GM19240 (cell line): ENCODE results near the gene DUSP16.
"Not testable (repeated sequence)": the region's sequence is repeated elsewhere in the genome, so short reads cannot be mapped to it uniquely, and the experiment has no call there.

ENCODE experiments used
- DNase-seq: peaks from one replicate; pipeline ENCODE4 v3.0.0; 2011; ENCODE audit warnings: low spot score; ENCODE audit not compliant: insufficient read length

Gene DUSP16

DNA sequence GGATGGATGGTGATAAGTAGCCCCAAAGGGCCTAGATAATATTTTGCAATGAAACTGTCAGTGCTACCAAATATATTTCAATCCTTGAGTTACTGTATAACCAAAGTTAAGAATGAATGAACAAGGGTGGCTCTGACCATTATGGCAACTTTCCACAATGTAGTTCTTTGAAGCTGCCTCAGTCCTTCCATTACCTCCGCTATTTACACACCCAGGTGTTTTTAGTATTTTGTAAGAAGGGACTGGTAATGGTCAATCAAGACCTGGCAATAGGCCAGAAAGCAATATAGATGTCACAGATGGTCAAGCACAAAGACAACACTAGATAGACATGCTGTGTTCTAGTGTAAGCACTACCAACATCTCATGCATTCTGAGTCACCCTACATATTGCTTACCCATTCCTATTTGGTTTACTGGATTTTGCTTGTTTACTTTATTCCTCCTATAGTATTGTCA lies 16.3 kb downstream of the DUSP16 start:
- DNase-seq = no peak

DNA sequence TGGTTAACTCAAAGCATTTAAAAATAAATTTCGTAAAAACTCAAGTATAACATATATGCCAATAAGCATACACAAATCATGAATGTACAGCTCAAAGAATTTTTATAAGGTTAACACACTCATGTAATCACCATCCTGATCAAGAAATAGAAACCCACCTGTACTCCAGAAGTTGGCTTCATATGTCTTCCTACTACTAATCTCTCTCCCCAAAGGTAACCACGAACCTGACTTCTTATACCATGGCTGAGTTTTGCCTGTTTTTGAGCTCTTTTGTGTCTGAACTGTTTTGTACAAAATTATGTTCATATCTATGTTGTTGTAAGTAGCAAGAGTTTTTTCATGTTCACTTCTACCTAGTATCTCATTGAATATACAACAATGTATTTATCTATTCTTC lies 18.7 kb downstream of the DUSP16 start:
- no peak for DNase-seq

DNA sequence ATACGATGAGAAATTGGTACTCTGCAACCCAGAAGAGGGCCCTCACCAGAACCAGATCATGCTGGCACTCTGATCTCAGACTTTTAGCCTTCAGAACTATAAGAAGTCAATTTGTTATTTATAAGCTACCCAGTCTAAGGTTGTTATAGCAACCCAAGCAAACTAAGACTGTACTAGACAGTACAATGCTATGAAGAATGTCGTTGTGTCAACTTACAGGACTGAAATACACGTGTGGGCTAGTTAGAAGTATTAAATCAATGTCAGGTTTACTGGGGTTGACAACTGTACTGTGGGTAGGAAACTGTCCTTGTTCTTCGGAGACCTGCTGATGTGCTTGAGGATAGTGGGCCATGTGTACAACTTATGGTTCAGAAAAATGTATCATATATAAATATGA lies 19.7 kb downstream of the DUSP16 start:
- no peak for DNase-seq

DNA sequence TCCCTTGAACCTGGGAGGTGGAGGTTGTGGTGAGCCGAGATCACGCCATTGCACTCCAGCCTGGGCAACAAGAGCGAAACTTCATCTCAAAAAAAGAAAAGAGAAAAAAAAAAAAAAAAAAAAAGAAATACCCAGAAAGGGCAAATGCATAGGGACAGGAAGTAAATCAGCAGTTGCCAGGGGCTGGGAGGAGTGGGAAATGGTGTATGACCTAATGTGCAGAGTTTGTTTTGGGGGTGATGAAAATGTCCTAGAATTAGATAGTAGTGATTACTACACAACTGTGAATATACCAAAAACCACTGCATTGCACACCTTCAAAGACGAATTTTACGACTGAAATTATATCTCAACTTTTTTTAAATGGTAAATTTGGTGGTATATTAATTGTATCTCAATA lies 20.4 kb downstream of the DUSP16 start:
- DNase-seq = no peak

DNA sequence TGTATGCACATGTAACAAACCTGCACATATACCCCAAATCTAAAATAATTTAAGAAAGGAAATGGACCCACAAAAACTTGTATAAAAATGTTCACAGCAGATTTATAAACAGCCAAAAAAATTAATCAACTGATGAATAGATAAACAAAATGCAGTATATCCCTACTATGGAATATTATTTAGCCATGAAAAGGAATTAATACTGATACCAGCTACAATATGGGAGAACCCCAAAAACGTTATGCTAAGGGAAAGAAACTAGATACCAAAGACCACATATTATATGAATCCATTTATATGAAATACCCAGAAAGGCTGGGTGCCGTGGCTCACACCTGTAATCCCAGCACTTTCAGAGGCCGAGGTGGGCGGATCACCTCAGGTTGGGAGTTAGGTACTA lies 20.9 kb downstream of the DUSP16 start:
- no peak for DNase-seq

DNA sequence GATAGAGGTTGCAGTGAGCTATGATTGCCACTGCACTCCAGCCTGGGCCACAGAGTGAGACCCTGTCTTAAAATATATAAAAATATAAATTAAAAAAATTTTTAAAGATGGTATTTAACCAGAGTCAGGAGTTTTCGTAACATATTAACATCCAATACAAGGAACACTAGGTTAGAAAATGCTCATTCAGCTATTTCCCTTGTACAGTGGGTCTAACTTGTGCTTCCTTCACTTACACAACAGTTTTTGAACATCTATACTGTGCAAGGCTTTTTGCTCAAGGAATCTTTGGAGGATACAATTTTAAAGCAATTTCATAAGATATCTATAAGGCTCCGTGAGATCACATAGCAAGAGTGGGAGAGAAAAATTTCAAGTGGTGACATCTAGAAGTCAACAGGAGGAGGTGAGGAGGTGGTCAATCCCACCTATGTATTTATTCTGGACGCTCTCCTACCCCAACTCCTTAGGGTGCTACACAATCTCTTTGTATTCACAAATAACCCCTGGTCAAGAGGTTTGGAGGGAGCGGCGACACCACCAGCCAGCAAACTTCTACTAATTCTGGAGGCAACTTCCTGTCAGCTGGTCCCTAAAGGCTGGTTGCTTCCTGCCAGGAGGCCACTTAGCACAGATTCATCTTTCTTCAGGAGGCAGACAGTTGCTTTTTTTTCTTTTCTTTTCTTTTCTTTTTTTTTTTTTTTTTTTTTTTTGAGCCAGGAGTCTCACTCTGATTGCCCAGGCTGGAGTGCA lies 22.2 kb downstream of the DUSP16 start:
- DNase-seq = no peak

DNA sequence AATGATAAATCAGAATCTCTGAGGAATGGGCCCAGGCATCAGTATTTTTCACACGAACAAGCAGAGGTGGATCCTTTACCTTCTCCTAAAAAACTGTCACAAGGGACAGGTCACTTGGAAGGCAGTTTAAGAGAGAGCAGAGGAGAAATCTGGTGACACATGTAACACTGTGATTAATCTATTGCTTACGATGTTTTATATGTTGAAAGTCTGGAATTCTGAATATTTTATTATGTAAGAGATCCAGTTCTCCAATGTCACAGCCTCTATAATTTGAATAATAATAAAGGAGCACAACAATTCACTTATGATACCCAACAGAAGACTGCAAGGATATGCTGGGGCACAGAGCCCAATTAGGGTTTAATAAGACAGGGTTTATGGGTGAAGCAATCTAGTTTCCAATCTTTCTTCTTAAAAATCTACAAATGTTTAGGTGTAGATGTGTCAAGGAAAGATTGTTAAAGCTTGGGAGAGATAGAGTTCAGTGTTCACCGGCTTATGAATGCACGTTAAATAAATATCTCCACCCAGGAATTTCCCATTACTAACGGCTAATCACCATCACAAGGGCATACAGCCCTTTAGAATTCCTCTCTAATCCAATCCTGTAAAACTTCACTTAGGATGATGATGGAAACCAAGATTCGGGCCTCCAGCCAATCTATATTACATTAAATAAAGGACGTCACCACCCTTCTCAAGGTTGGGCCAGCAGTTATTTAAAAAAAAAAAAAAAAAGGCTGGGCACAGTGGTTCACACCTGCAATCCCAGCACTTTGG lies 23.4 kb downstream of the DUSP16 start:
- DNase-seq = no peak

DNA sequence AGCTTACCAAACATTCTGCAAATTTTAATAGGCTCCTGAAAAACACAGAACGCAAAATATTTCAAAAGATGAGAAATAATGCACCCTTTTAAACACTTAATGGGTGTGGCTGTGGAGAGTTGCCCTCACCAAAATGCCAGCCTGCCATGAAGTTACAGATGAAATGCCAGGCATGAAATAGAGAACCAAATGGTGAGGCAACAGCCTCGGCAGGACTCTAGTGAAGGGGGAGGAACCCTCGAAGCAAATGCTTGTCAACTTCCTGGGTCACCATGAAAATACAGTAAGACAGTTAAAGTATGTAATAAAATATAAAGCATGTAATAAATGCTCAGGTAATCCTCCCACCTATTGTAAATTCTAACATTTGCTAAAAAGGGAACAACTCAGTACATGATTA lies 24.1 kb downstream of the DUSP16 start:
- DNase-seq = no peak

DNA sequence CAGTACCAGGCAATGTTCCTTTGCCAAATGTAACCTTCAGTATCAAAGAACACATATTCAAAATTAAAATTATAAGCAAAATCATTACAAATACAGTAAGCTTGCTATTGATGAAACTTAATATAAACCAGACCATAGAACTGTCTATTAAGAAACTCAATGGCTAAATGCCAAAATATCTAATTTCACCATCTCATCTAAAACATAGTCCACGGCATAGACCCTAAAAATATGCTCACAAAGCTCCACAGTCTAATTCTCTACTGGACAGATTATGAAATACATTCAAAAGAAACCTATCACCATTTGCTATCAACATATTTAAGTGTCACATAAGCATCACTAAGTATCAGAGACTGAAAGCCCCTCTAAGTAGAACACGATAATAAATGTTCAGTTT lies 25.2 kb downstream of the DUSP16 start:
- no peak for DNase-seq

DNA sequence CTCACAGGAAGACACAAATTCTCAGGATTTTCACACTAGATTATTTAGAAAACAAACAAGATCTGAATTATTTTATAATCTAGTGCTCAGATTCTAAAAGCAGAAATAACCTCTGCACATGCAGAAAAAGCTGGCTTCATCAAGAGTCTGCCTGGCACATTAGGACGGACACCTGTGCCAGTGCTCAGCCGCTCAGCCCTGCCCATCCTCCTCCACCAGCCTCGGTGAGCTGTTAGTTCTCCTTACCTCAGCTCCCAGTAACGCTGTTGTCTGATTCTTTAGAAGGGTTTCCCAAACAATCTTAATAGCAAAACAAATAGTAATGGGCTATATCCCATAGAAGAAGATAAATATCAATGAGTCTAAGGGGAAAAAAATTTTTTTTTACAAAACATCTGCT lies 27.7 kb downstream of the DUSP16 start:
- DNase-seq = no peak

DNA sequence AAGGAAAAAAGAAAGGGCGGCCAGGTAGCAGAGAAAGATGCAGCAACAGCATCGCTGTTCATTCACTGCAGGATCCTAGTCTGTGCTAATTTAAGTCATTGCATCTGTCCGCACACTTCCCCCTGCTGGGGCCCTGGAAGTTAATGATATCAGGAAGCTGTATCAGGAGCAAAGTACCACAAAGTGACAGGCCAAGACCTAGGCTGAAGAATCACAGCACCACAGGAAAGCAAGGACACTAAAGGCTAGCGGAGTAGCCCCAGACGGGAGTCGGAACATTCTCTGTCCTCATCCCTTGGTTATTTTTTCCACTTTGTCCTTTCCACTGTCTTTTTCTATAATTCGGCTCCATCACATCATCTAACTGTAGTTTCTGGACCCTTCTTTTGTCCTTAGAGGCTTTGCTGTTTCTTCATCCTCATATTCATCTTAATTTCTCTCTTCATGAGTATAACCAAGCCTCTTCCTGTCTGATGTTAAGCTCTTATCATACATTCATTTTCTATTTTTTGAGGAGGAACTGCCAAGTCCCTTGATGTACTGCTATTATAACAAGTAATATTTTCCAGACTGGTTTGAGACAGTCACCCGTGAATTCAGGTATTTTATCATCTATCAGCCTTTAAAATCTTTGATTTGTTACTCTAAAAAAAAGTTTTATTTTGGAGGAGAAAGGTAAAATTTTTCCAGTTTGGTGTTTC lies 28.3 kb downstream of the DUSP16 start:
- no peak for DNase-seq

DNA sequence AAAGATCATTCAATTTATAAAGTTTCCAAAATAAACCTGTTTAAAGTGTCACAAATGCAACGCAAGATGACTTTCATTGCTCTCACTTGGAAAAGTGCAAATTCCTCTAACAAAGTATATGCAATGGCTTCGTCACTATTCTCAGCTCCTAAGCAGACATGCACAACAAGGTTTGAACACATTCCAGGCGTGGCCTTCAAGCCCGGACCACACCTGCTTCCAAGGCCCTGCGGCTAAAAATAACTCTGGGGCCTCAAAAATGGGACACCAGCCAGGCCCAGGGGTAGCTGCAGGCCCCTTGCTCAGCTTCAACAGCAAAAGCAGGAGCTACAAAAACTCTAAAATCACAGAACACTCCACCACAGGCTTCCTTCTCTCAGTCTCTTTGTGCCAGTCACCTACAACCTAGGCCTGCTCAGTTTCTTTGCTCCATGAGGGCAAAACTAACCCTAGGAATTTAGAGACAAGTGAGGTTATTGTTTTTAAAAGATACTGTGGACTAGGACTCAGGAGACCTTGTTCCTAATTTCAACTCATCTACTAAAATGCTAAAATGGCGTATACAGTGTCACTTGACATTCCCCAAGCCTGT lies 29.3 kb downstream of the DUSP16 start:
- DNase-seq = no peak

DNA sequence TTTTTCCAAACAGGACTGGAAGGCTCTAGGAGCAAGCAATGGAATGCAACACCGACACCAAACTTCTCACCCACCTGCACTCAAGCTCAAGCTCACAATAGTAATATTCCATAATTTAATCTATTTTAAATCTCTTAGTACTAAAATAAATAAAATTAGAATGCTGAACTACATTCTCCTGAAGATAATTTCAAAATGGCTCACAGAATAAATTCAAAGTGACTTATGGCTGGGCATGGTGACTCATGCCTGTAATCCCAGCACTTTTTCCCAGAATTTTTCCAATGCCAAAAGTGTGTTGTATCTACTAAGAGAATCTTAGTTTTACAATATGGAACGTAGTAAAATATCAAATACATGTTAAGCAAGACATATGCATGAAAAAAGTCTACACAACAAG lies 31.5 kb downstream of the DUSP16 start:
- no peak for DNase-seq

DNA sequence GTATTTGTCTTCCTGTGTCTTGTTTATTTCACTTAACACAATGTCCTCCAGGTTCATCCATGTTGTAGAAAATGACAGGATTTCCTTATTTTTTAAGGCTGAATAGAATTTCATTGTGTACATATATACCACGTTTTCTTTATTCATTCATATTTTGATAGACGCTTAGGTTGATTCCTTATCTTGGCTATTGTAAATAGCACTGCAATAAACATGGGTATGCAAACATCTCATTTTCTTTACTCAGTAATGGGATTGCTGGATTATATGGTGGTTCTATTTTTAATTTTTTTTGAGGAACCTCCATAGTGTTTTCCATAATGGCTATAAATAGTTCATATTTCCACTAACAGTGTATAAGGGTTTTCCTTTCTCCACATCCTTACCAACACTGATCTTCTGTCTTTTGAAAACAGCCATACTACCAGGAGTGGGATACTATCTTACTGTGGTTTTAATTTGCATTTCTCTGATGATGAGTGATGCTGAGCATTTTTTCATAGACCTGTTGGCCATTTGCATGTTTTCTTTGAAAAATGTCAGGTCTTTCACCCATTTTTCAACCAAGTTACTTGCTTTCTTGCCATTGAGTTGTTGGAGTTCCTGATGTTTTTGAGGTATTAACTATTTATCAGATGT lies 32.8 kb downstream of the DUSP16 start:
- DNase-seq = no peak

DNA sequence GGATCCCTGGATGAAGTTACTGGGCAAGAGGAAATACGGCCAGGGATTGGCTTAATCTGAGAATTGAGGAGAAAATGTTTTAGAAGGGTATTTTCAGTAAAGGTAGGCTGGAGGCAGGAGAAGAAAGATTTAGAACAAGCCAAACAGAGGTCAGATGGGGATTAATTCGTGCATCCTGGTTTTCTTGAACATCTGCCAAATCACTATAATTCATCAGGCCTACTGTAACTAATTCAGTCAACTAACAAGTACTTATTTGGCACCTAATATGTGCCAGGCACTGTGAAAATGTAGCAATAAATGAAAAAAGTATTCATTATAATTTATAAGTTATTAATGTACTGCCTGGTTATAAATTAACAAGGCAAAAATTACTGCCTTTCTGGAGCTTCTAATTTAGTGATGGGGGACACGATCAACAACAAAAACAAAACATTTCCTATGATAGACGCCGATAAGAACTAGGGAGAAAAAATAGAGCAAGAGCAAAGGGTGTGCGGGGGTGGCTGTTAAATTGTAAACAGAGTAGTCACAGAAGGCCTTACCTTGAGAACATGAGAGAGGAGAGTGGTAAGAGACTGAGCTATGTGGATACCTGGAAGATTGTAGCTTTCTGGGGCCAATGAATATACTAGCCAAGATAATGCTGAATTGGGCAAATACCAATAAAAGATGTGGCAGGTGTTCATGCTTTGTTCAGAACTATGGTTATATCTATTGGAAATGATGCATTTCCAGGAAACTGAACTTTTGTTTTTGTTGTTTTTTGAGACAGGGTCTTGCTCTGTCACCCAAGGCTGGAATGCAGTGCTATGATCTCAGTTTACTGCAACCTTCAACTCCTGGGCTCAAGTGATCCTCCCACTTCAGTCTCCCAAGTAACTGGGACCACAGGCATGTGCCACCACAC lies 34.0 kb downstream of the DUSP16 start:
- DNase-seq = no peak

DNA sequence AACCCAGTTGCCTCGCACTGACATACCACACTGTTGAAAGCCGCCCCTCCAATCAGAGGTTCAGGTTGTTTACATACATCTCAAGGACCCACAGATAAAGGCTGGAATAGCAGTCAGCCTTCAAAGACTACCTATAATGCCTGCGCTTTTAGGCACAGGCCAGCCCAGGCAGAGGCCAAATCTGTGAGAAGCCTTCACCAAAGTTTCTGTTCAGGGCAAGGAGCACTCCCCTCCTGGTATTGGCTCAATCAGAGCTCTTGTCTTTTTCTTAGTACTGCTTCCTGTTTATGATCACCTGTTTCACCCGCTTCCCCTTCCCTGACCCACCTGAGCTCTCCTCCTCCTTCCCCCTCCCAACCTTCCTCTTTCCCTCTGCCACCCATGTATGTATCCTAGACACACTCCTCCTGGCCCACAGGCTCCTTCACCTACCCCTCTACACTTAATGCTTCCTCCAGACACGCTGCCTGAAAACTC lies 34.8 kb downstream of the DUSP16 start:
- no peak for DNase-seq

DNA sequence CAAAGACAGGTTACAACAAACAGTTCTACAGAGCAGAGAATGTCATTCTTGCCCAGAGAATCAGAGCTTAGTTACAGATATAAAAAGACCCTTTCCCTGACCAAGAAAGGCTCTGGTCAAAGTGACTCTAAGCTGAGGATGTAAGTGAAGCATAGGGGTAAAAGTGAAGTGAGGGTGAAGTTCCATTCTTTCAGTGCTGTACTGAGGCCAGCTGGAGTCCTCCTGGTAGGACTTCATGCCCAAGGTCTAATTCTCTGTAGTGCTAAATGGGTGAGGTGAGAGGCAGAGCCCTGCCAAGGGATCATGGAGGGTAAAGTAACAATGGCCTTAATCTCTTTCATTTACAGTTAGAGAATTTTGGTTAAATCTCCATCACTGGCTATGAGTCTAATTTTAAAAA lies 38.5 kb downstream of the DUSP16 start:
- no peak for DNase-seq

DNA sequence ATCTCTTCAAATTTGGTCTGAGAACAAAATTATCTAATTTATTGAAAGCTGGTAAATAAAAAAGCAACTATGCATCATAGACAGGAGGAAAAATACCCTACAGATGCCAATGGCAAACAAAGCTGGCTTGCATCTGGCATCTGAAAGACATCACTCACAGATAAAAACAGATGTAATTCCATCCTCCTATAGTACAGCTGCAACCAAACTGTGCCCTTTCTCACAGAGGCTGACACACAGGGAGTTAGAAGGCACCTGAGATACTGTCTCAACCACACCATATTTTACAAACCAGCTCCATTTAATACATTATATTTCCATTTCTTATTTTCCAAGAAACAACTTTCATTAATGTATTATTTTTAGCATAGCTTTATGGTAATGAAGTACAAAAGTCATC lies 39.4 kb downstream of the DUSP16 start:
- no peak for DNase-seq

DNA sequence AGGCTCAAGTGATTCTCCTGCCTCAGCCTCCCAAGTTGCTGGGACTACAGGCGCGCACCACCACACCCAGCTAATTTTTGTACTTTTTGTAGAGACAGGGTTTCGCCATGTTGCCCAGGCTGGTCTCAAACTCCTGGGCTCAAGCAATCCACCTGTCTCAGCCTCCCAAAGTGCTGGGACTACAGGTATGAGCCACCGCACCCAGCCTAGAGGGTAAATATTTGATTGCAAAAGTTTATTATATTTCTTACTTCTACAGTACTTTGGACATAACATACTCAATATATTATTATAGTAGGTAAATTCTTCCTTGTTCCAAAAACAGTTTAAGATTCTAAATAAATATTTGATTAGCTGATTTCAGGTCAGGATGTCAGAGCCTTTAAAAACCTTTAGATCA lies 40.0 kb downstream of the DUSP16 start:
- not testable (repeated sequence) for DNase-seq

DNA sequence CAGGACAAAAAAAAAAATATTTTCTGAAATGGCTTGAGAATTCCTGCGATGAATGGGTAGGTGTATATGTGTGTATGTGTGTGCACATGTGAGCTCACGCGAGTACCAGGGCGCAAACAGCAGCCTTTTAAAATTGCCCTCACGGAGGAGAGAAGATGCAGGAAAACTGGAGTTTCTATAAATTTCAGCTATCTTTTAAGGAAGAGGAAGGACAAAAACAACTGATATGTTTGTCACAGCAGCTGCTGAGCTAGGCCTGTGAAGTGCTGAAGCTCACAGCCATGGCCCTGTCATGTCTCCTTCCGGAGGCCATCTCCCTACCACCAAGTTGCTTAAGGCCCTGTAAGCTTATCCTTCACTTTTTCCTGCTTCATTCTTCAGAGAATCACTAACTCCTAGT lies 40.8 kb downstream of the DUSP16 start:
- DNase-seq = no peak
